Neural progenitor cell (in vitro differentiated cells): ENCODE data around the gene NAA16.
"Not testable (repeated sequence)": the region's sequence is repeated elsewhere in the genome, so short reads cannot be mapped to it uniquely, and the experiment has no call there.

Source experiments
- EZH2 ChIP-seq: fragments of 200-600 bp; sonication (generic); IDR thresholded peaks from 2 replicates; pipeline ENCODE4 v1.6.1; 2017; ENCODE audit warnings: antibody characterized with exemption, mild to moderate bottlenecking, moderate library complexity
- TF ChIP-seq, protein P1 (sequence below): fragments of 200-600 bp; sonication (generic); IDR thresholded peaks from 2 replicates; pipeline ENCODE4 v1.5.1; 2017; ENCODE audit warnings: antibody characterized with exemption, mild to moderate bottlenecking

DNA sequence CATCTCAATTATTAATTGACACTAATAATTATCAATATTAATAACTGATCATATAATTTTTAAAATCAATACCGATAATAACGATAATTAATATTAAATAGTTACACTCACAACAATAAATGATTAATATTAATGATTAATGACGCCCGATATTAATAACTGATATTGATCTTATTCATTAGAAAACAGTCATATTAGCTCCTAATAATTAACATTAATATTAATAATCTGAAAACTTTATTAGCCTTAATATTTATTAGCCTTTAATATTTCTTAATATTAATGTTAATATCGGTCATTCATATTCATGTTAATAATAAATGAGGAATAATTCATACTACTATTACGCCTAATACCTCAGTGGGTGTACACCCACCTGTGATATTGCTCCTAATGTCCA, 113.6 kb downstream of the NAA16 start:
- TF ChIP-seq, protein P1, sequence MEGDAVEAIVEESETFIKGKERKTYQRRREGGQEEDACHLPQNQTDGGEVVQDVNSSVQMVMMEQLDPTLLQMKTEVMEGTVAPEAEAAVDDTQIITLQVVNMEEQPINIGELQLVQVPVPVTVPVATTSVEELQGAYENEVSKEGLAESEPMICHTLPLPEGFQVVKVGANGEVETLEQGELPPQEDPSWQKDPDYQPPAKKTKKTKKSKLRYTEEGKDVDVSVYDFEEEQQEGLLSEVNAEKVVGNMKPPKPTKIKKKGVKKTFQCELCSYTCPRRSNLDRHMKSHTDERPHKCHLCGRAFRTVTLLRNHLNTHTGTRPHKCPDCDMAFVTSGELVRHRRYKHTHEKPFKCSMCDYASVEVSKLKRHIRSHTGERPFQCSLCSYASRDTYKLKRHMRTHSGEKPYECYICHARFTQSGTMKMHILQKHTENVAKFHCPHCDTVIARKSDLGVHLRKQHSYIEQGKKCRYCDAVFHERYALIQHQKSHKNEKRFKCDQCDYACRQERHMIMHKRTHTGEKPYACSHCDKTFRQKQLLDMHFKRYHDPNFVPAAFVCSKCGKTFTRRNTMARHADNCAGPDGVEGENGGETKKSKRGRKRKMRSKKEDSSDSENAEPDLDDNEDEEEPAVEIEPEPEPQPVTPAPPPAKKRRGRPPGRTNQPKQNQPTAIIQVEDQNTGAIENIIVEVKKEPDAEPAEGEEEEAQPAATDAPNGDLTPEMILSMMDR = not testable (repeated sequence)
- TF ChIP-seq EZH2 = not testable (repeated sequence)
